Lower leg skin (tissue), 3 donors: ENCODE results near the gene APOD.

Experiments used
- CTCF ChIP-seq, 3 donors: fragments of 450-650 bp; IDR thresholded peaks; one replicate each; pipeline ENCODE4 v1.5.1; 2016; ENCODE audit warnings: antibody characterized with exemption in 3 of 3, mild to moderate bottlenecking in 3 of 3, moderate library complexity in 2 of 3
- POLR2A ChIP-seq, 2 donors: fragments of 450-650 bp; IDR thresholded peaks; one replicate each; pipeline ENCODE4 v1.6.1; 2016 to 2017; ENCODE audit warnings: antibody characterized with exemption in 2 of 2, mild to moderate bottlenecking in 1 of 2, moderate library complexity in 1 of 2

GRCh38 chr3:195571361-195571760 lies 12.4 kb downstream of the APOD start:
- no peak for TF ChIP-seq CTCF (IDR thresholded peaks at IDR 0.05)
- no peak for TF ChIP-seq POLR2A (IDR thresholded peaks at IDR 0.05)
